Bronchial epithelial cell (primary cell): Measurements from ENCODE around the gene PKP3. TPM values are rescaled to one million over a fixed set of nuclear protein-coding genes. Genes with fewer than 3 reads are reported as not detected.

ENCODE experiments used
- DNase-seq: peaks from one replicate; pipeline ENCODE4 v3.0.0-alpha.2; 2010; ENCODE audit warnings: low read depth
- FAIRE-seq: peaks from 2 replicates; lab custom pipeline; 2011; peaks lifted over from hg19 to GRCh38; lab: Jason Lieb, UNC
- H3K27me3 ChIP-seq: 2 replicates; pipeline ENCODE4 v1.5.1; 2011; ENCODE audit warnings: low read length; ENCODE audit not compliant: control insufficient read depth, insufficient read depth
- H3K36me3 ChIP-seq: 2 replicates; pipeline ENCODE4 v1.5.1; 2011; ENCODE audit warnings: low read length; ENCODE audit not compliant: control insufficient read depth, insufficient read depth
- H3K4me3 ChIP-seq: 2 replicates; pipeline ENCODE4 v1.5.1; 2011; ENCODE audit warnings: mild to moderate bottlenecking, low read depth, low read length, control low read depth
- CTCF ChIP-seq: IDR thresholded peaks from 2 replicates; pipeline ENCODE4 v1.5.1; 2011; ENCODE audit warnings: mild to moderate bottlenecking, moderate library complexity, low read length, control low read depth, inconsistent platforms; ENCODE audit not compliant: insufficient read depth, severe bottlenecking
- total RNA-seq: library from RNA; depleted of rRNA; stranded (reverse); fragments of >200 nt; gene quantifications from 2 replicates; pipeline ENCODE4 v1.2.1, GENCODE V29; 2014

The PKP3 gene
- total RNA-seq, 1 donor from 2014 or later: 231 TPM

GRCh38 chr11:376531-377173 lies 17.4 kb upstream of the PKP3 start:
- no peak for FAIRE-seq
- no peak overlapping the region for H3K4me3 ChIP-seq
- TF ChIP-seq CTCF: no peak
- H3K27me3 ChIP-seq: no peaks in the 10 kb centered on the region
- DNase-seq: no peak
- peaks cover 6% of the 10 kb centered on the region for H3K36me3 ChIP-seq

GRCh38 chr11:377174-377865 lies 16.7 kb upstream of the PKP3 start:
- DNase-seq (no peak), FAIRE-seq (no peak)
- H3K27me3 ChIP-seq: no peaks in the 10 kb centered on the region
- no peak overlapping the region for H3K4me3 ChIP-seq
- no peak for TF ChIP-seq CTCF
- peaks cover 3% of the 10 kb centered on the region for H3K36me3 ChIP-seq

GRCh38 chr11:377883-378500 lies 16.0 kb upstream of the PKP3 start:
- no peak for DNase-seq
- TF ChIP-seq CTCF: no peak
- Histone ChIP-seq H3K27me3 (no peaks in the 10 kb centered on the region), H3K36me3 (peaks cover 3% of the 10 kb centered on the region), H3K4me3 (no peak overlapping the region)
- peak; percentile 23 for FAIRE-seq

- Histone ChIP-seq H3K4me3 (no peak overlapping the region), H3K27me3 (no peaks in the 10 kb centered on the region), H3K36me3 (peaks cover 1% of the 10 kb centered on the region)
- DNase-seq (no peak), FAIRE-seq (no peak)
- no peak for TF ChIP-seq CTCF
Measured at GRCh38 chr11:379205-380094, 14.6 kb upstream of the PKP3 start.

GRCh38 chr11:380095-380480 lies 13.9 kb upstream of the PKP3 start:
- no peak for TF ChIP-seq CTCF
- Histone ChIP-seq H3K27me3 (no peaks in the 10 kb centered on the region), H3K4me3 (no peak overlapping the region), H3K36me3 (peaks cover 1% of the 10 kb centered on the region)
- FAIRE-seq (no peak), DNase-seq (no peak)
